Urinary bladder (tissue), 4 donors: ENCODE data around the gene RBM24. TPM values are rescaled to one million over a fixed set of nuclear protein-coding genes. Genes with fewer than 3 reads are reported as not detected.

Experiments used
- DNase-seq: peaks from one replicate; pipeline ENCODE4 v3.0.0-alpha.2; 2015; ENCODE audit errors: extremely low spot score
- H3K27ac ChIP-seq: one replicate; pipeline ENCODE4 v1.5.1; 2013; ENCODE audit warnings: low read depth, mild to moderate bottlenecking, moderate library complexity
- H3K36me3 ChIP-seq: one replicate; pipeline ENCODE4 v1.6.1; 2013; ENCODE audit warnings: mild to moderate bottlenecking, moderate library complexity; ENCODE audit not compliant: insufficient read depth
- H3K4me1 ChIP-seq: one replicate; pipeline ENCODE4 v1.6.1; 2013; ENCODE audit warnings: mild to moderate bottlenecking, moderate library complexity; ENCODE audit not compliant: insufficient read depth
- H3K4me3 ChIP-seq: one replicate; pipeline ENCODE4 v1.5.1; 2013; ENCODE audit warnings: low read depth, low read length
- WGBS: extraction: QIAGEN DNeasy Blood & Tissue Kit; methylation state at CpG from one replicate; pipeline ENCODE4 v1.1.7; 2013; 5-methylcytosine and 5-hydroxymethylcytosine counted together
- polyA plus RNA-seq: library from polyadenylated mRNA; stranded (reverse); fragments of 200-250 nt; gene quantifications from one replicate; pipeline ENCODE4 v1.2.3, GENCODE V29; 2013
- total RNA-seq: library from RNA; depleted of rRNA; stranded (reverse); fragments of >200 nt; gene quantifications from one replicate; pipeline ENCODE4 v1.2.3, GENCODE V29; 2014
- donor health status: healthy with polysubstance abuse.
- donor health status: healthy.

The RBM24 gene
- total and polyA plus RNA-seq, 2 donors: 18.1 to 22.4 TPM

DNA sequence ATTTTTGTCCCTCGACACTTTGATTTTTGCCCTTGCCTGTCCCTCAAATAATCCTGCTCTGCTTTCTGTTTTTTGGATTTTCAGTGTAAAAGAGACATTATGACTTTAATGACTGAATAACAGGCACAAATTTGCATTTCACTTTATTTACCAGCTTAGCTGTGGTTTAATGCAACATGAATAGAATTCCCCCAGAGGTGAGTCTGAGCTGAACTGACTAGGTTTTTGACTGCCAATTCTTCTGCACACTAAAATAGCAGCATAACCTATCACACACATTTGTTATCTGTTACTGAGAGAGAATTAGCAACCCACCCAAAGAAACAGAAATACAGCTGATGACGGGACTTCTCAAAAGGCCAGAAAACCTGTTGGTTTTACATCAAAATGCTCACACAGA is 3.9 kb upstream of the RBM24 start:
- Histone ChIP-seq H3K27ac (no peak overlapping the region), H3K4me3 (no peak overlapping the region), H3K4me1 (no peaks in the 10 kb centered on the region), H3K36me3 (no peaks in the 10 kb centered on the region)
- no peak for DNase-seq
- 73% methylated on average over 2 of the region's 2 CpGs for WGBS

- Histone ChIP-seq H3K4me1 (no peaks in the 10 kb centered on the region), H3K36me3 (no peaks in the 10 kb centered on the region), H3K4me3 (no peak overlapping the region), H3K27ac (peak overlapping the region; percentile 23)
- 60% methylated on average over 10 of the region's 10 CpGs for WGBS
- no peak for DNase-seq
Measured at GRCh38 chr6:17278289-17279063, 2.7 kb upstream of the RBM24 start.

- peak overlapping the region; percentile 84 for H3K27ac ChIP-seq
- WGBS: 47% methylated on average over 11 of the region's 11 CpGs
Measured at GRCh38 chr6:17280138-17280537, 1.0 kb upstream of the RBM24 start.

GRCh38 chr6:17280552-17281090 is 540 bp upstream of the RBM24 start:
- no peak for DNase-seq
- Histone ChIP-seq H3K27ac (peak overlapping the region; percentile 84), H3K36me3 (no peaks in the 10 kb centered on the region), H3K4me1 (no peaks in the 10 kb centered on the region), H3K4me3 (peak overlapping the region; percentile 90)
- 3% methylated on average over 55 of the region's 55 CpGs for WGBS

More at GRCh38 chr6:17280138-17280537, 1.0 kb upstream of the RBM24 start:
- DNase-seq: no peak
- no peaks in the 10 kb centered on the region for H3K36me3 ChIP-seq
- H3K4me1 ChIP-seq: no peaks in the 10 kb centered on the region
- H3K4me3 ChIP-seq: peak overlapping the region; percentile 90

- no peak for DNase-seq
- Histone ChIP-seq H3K27ac (peak overlapping the region; percentile 58), H3K36me3 (no peaks in the 10 kb centered on the region), H3K4me1 (no peaks in the 10 kb centered on the region), H3K4me3 (peak overlapping the region; percentile 90)
- WGBS: 1% methylated on average over 77 of the region's 77 CpGs
Measured at GRCh38 chr6:17281497-17282481, 628 bp downstream of the RBM24 start.

DNA sequence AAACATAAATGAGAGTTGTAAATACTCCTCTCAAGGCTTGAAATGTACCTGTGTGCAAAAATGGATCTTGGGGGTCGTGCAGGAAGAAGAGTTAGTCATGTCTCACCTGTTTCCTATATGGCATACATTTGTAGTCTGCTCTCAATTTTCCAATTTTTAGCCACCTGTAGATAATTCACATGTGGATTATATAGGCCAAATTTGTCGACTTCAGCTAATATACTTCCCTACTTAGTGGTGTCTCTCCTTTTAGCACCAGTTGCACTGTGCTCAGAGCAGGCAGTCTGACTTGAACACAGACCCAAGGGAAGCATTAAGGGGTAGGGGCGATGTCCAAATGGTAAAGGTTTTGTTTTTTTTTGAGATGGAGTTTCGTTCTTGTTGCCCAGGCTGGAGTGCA is 1.9 kb downstream of the RBM24 start:
- WGBS: 83% methylated on average over 4 of the region's 4 CpGs
- Histone ChIP-seq H3K4me1 (no peaks in the 10 kb centered on the region), H3K27ac (peak overlapping the region; percentile 38), H3K4me3 (peak overlapping the region; percentile 90), H3K36me3 (no peaks in the 10 kb centered on the region)
- no peak for DNase-seq

- H3K4me3 ChIP-seq: no peak overlapping the region
- WGBS: 36% methylated on average over 13 of the region's 13 CpGs
- no peaks in the 10 kb centered on the region for H3K4me1 ChIP-seq
- H3K27ac ChIP-seq: no peak overlapping the region
- H3K36me3 ChIP-seq: no peaks in the 10 kb centered on the region
- no peak for DNase-seq
Measured at GRCh38 chr6:17289630-17290061, 8.5 kb downstream of the RBM24 start.

DNA sequence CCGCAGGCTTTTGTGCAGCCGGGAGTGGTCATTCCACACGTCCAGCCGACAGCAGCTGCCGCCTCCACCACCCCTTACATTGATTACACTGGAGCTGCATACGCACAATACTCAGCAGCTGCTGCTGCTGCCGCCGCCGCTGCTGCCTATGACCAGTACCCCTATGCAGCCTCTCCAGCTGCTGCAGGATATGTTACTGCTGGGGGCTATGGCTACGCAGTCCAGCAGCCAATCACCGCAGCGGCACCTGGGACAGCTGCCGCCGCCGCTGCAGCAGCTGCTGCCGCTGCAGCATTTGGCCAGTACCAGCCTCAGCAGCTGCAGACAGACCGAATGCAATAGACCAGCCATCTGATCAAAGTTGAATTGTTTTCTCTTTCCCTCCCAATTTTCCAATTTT is 10.6 kb downstream of the RBM24 start:
- WGBS: 80% methylated on average over 17 of the region's 17 CpGs
- Histone ChIP-seq H3K27ac (no peak overlapping the region), H3K4me3 (no peak overlapping the region), H3K4me1 (no peaks in the 10 kb centered on the region), H3K36me3 (no peaks in the 10 kb centered on the region)
- no peak for DNase-seq

- no peak for DNase-seq
- no peak overlapping the region for H3K27ac ChIP-seq
Measured at GRCh38 chr6:17292600-17293133, 11.5 kb downstream of the RBM24 start.

GRCh38 chr6:17293395-17293794 is 12.2 kb downstream of the RBM24 start:
- no peaks in the 10 kb centered on the region for H3K36me3 ChIP-seq
- no peaks in the 10 kb centered on the region for H3K4me1 ChIP-seq
- no peak overlapping the region for H3K27ac ChIP-seq
- no peak overlapping the region for H3K4me3 ChIP-seq
- no peak for DNase-seq
- WGBS: 91% methylated on average over 1 of the region's 1 CpG

More at GRCh38 chr6:17292600-17293133, 11.5 kb downstream of the RBM24 start:
- 77% methylated on average over 5 of the region's 5 CpGs for WGBS
- Histone ChIP-seq H3K36me3 (no peaks in the 10 kb centered on the region), H3K4me3 (no peak overlapping the region), H3K4me1 (no peaks in the 10 kb centered on the region)

GRCh38 chr6:17297271-17298080 is 16.3 kb downstream of the RBM24 start:
- Histone ChIP-seq H3K36me3 (no peaks in the 10 kb centered on the region), H3K27ac (no peak overlapping the region), H3K4me3 (no peak overlapping the region), H3K4me1 (no peaks in the 10 kb centered on the region)
- 65% methylated on average over 3 of the region's 3 CpGs for WGBS
- no peak for DNase-seq

GRCh38 chr6:17298257-17298656 is 17.1 kb downstream of the RBM24 start:
- no peak overlapping the region for H3K27ac ChIP-seq
- H3K36me3 ChIP-seq: no peaks in the 10 kb centered on the region
- DNase-seq: no peak
- H3K4me1 ChIP-seq: no peaks in the 10 kb centered on the region
- H3K4me3 ChIP-seq: no peak overlapping the region
- 88% methylated on average over 1 of the region's 1 CpG for WGBS

DNA sequence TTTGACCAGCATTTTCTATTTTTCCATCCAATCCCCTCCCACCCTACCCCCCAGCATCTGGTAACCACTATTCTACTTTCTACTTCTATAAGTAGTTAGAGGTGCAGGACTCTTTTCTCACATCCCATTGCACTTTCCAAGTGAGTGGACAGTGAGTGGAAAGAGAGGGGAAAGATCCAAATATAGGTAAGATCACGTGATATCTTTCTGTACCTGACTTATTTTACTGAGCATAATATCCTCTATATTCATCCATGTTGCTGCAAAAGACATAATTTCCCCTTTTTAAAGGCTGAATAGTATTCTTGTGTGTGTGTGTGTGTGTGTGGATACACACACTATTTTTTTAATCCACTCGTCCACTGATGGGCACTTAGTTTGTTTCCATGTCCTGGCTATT is 18.1 kb downstream of the RBM24 start:
- DNase-seq: no peak
- no peak overlapping the region for H3K4me3 ChIP-seq
- no peaks in the 10 kb centered on the region for H3K4me1 ChIP-seq
- H3K27ac ChIP-seq: no peak overlapping the region
- WGBS: 95% methylated on average over 2 of the region's 2 CpGs
- no peaks in the 10 kb centered on the region for H3K36me3 ChIP-seq
